ENCODE results near the gene RESF1.

RESF1 gene

GRCh38 chr12:31952418-31952817, 6.8 kb upstream of the RESF1 start:
- Histone ChIP-seq H3K36me3 (ENCODE audit: control insufficient read depth in 2 of 2, insufficient read depth in 1 of 2, low read length in 2 of 2) (no peaks in the 10 kb centered on the region), H3K4me3 (ENCODE audit: low read depth, low read length) (no peak overlapping the region), H3K27ac (ENCODE audit: extremely low read depth, low read depth, low read length) (no peak overlapping the region), H3K4me1 (ENCODE audit: control insufficient read depth, insufficient read depth, low read length) (no peaks in the 10 kb centered on the region), H3K9me3 (ENCODE audit: control insufficient read depth, insufficient read depth, low read depth, low read length) (no peaks in the 10 kb centered on the region)
- ChIA-PET POLR2A (no interaction called here), CTCF (no interaction called here)
- TF ChIP-seq, protein P1, sequence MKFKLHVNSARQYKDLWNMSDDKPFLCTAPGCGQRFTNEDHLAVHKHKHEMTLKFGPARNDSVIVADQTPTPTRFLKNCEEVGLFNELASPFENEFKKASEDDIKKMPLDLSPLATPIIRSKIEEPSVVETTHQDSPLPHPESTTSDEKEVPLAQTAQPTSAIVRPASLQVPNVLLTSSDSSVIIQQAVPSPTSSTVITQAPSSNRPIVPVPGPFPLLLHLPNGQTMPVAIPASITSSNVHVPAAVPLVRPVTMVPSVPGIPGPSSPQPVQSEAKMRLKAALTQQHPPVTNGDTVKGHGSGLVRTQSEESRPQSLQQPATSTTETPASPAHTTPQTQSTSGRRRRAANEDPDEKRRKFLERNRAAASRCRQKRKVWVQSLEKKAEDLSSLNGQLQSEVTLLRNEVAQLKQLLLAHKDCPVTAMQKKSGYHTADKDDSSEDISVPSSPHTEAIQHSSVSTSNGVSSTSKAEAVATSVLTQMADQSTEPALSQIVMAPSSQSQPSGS (tag by site-specific recombination; IDR thresholded peaks at IDR 0.05; ENCODE audit: low read depth), result peak; percentile 82
- no peak for TF ChIP-seq ZBTB10 (tag by site-specific recombination; IDR thresholded peaks at IDR 0.05)

- H3K4me3 ChIP-seq (ENCODE audit: low read depth, low read length), result no peak overlapping the region
- ChIA-PET CTCF (interaction anchor here (0.6 kb wide), 1 partner anchor 357 kb away, joined by 3 read pairs; no protein-coding TSS in a partner anchor), POLR2A (no interaction called here)
- TF ChIP-seq ZNF366 (tag by site-specific recombination; conservative IDR thresholded peaks at IDR 0.05), result no peak
- peak; percentile 94 for TF ChIP-seq ZFHX2 (tag by site-specific recombination; conservative IDR thresholded peaks at IDR 0.05)
- TF ChIP-seq EGR2 (tag by site-specific recombination; IDR thresholded peaks at IDR 0.05; ENCODE audit: low read depth), result peak; percentile 99
- TF ChIP-seq OVOL3 (tag by site-specific recombination; IDR thresholded peaks at IDR 0.05), result no peak
- TF ChIP-seq ZNF10 (tag by site-specific recombination; IDR thresholded peaks at IDR 0.05), result no peak
- TF ChIP-seq, protein P2, sequence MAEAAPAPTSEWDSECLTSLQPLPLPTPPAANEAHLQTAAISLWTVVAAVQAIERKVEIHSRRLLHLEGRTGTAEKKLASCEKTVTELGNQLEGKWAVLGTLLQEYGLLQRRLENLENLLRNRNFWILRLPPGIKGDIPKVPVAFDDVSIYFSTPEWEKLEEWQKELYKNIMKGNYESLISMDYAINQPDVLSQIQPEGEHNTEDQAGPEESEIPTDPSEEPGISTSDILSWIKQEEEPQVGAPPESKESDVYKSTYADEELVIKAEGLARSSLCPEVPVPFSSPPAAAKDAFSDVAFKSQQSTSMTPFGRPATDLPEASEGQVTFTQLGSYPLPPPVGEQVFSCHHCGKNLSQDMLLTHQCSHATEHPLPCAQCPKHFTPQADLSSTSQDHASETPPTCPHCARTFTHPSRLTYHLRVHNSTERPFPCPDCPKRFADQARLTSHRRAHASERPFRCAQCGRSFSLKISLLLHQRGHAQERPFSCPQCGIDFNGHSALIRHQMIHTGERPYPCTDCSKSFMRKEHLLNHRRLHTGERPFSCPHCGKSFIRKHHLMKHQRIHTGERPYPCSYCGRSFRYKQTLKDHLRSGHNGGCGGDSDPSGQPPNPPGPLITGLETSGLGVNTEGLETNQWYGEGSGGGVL (tag by site-specific recombination; IDR thresholded peaks at IDR 0.05), result 0 out of 2 replicates have a peak, but pooled peaks have one; percentile 20
- no peak for TF ChIP-seq WT1 (tag by site-specific recombination; IDR thresholded peaks at IDR 0.05)
- no peak for TF ChIP-seq ZSCAN16 (tag by site-specific recombination; IDR thresholded peaks at IDR 0.05)
- no peak for TF ChIP-seq ZNF76 (tag by site-specific recombination; IDR thresholded peaks at IDR 0.05; ENCODE audit: borderline replicate concordance, low read depth)
- TF ChIP-seq ZNF324 (tag by site-specific recombination; IDR thresholded peaks at IDR 0.05), result no peak
- no peak for TF ChIP-seq ZNF426 (tag by site-specific recombination; IDR thresholded peaks at IDR 0.05)
- H3K27ac ChIP-seq (ENCODE audit: extremely low read depth, low read depth, low read length), result no peak overlapping the region
- H3K36me3 ChIP-seq (ENCODE audit: control insufficient read depth in 2 of 2, insufficient read depth in 1 of 2, low read length in 2 of 2), result no peaks in the 10 kb centered on the region
- no peaks in the 10 kb centered on the region for H3K4me1 ChIP-seq (ENCODE audit: control insufficient read depth, insufficient read depth, low read length)
- no peaks in the 10 kb centered on the region for H3K9me3 ChIP-seq (ENCODE audit: control insufficient read depth, insufficient read depth, low read depth, low read length)
Measured at GRCh38 chr12:31954925-31955858, 4.0 kb upstream of the RESF1 start.

All from HEK293 (cell line).